AG09309 (cell line): ENCODE measurements around the gene FTHL17.

ENCODE experiments used
- DNase-seq: peaks from one replicate; pipeline ENCODE4 v3.0.0-alpha.2; 2010; ENCODE audit warnings: low read depth
- H3K4me3 ChIP-seq: 2 replicates; pipeline ENCODE4 v1.5.1; 2011; ENCODE audit warnings: mild to moderate bottlenecking, low read depth, low read length, moderate library complexity; ENCODE audit not compliant: control insufficient read depth
- CTCF ChIP-seq: IDR thresholded peaks from 2 replicates; pipeline ENCODE4 v1.5.1; 2011; ENCODE audit warnings: mild to moderate bottlenecking, low read depth, low read length, inconsistent platforms; ENCODE audit not compliant: insufficient read depth, control insufficient read depth; ENCODE audit errors: missing control alignments

The FTHL17 gene

DNA sequence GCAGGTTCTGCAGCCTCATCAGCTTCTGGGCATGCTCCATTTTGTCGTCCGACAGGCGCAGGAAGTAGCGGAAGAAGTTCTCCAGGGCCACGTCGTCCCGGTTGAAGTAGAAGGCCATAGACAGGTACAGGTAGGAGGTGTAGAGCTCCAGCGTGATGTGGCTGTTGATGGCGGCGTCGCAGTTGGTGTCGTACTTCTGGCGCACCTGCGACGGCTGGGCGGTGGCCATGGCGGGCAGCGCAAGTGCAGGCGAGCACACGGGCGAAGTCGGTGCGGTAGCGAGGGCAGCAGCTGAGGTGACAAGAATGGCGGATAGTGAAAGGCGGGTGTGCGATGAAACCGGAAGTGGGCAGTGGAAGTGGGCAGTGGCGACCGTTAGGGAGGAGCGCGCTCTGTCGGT lies at the start of gene FTHL17:
TSS of gene FTHL17 (minus strand) at position 317 of the 400 bp plus-strand sequence. CDS start at position 229, 88 bp downstream.
- H3K4me3 ChIP-seq = no peak within 1 kb of the TSS
- no peak for TF ChIP-seq CTCF
- no peak for DNase-seq

DNA sequence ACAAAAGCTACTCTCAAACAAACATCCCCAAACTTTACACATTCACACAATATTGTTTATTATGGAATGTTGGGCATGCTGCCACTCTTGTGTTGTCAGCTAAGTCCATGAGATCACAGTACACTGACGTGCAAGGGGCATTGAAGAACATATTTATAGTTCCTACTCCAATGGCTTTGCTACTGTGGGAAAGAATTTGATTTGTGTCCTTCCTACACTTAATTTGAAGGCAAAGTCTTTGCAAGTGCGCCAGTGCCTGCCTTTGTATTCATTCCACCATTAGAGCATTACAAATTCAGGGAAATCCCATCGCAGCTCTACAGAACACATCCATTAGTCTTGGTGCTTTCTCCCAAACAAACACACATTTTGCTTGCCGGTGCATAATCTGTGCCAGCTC lies 45.4 kb upstream of the FTHL17 start:
- H3K4me3 ChIP-seq = no peak overlapping the region
- no peak for DNase-seq
- TF ChIP-seq CTCF = no peak

GRCh38 chrX:31115398-31115797 lies 43.6 kb upstream of the FTHL17 start:
- no peak for TF ChIP-seq CTCF
- DNase-seq = no peak
- H3K4me3 ChIP-seq = no peak overlapping the region

DNA sequence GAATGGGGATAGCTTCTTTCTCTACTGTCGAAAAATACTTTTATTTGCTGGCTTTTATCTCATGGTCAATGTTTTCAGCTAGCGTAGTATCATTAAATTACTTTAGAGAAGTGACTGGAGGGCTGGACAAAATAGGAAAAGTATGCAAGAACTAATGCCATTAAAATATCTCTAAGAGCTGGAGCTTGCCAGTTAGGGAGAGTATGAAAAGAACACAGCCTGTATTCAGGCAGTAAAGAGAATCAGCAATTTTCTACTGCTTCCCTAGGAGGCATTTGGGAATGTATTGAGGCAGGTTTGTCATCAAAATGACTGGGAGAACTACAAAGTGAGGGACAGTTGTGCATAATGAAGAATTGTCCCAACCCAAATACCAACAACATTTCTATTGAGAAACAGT lies 43.0 kb upstream of the FTHL17 start:
- no peak overlapping the region for H3K4me3 ChIP-seq
- no peak for TF ChIP-seq CTCF
- DNase-seq = no peak

GRCh38 chrX:31112226-31112999 lies 40.6 kb upstream of the FTHL17 start:
- no peak for DNase-seq
- H3K4me3 ChIP-seq = no peak overlapping the region

DNA sequence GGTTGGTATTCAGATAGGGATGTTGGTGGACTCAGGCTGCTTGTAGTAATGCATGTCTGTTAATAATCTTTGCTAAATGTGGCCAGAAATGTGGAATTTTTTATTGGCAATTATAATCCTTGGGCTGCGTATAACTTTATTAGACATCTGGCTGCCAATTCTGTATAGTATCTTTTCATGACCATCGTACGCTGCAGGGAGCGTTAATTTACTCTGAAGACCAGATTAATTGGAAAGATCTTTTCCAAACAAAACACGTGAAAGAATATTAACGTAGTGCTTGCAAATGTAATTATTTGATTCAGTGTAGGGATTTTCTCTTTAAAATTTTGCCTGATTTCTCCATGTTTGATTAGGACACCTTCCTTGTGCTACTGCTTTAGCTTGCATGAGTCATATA lies 38.8 kb upstream of the FTHL17 start:
- no peak for DNase-seq
- TF ChIP-seq CTCF = no peak
- H3K4me3 ChIP-seq = no peak overlapping the region

More at GRCh38 chrX:31112226-31112999, 40.6 kb upstream of the FTHL17 start:
- TF ChIP-seq CTCF = no peak
